ENCODE measurements around the gene CLIC3. TPM values are rescaled to one million over a fixed set of nuclear protein-coding genes. Genes with fewer than 3 reads are reported as not detected.
"Not testable (repeated sequence)": the region's sequence is repeated elsewhere in the genome, so short reads cannot be mapped to it uniquely, and the experiment has no call there.

The CLIC3 gene
- not detected for polyA plus RNA-seq (ENCODE audit: insufficient read length)
- long read RNA-seq, donor 1: 0 reads
- long read RNA-seq, donor 2, partial matches to known transcripts: 0 of 1 reads
- long read RNA-seq, donor 2, other reads (novel, unspliced or antisense): 0 of 1 reads
- long read RNA-seq, donor 3: 0 reads
- long read RNA-seq, donor 4, partial matches to known transcripts: 0 of 1 reads
- long read RNA-seq, donor 4, other reads (novel, unspliced or antisense): 0 of 1 reads
- long read RNA-seq, donor 5, partial matches to known transcripts: 0 of 2 reads
- long read RNA-seq, donor 5, other reads (novel, unspliced or antisense): 0 of 2 reads
- long read RNA-seq, donor 6, partial matches to known transcripts: 0 of 1 reads
- long read RNA-seq, donor 6, other reads (novel, unspliced or antisense): 0 of 1 reads
- long read RNA-seq, donor 7, partial matches to known transcripts: 0 of 2 reads
- long read RNA-seq, donor 7, other reads (novel, unspliced or antisense): 0 of 2 reads
- long read RNA-seq, donor 8: 0 reads

GRCh38 chr9:136996361-136997292, at the start of gene CLIC3:
Gene CLIC3, minus strand, starts transcription at chr9:136996568. Its CDS starts 25 bp downstream, at chr9:136996543.
- no peak for DNase-seq

DNA sequence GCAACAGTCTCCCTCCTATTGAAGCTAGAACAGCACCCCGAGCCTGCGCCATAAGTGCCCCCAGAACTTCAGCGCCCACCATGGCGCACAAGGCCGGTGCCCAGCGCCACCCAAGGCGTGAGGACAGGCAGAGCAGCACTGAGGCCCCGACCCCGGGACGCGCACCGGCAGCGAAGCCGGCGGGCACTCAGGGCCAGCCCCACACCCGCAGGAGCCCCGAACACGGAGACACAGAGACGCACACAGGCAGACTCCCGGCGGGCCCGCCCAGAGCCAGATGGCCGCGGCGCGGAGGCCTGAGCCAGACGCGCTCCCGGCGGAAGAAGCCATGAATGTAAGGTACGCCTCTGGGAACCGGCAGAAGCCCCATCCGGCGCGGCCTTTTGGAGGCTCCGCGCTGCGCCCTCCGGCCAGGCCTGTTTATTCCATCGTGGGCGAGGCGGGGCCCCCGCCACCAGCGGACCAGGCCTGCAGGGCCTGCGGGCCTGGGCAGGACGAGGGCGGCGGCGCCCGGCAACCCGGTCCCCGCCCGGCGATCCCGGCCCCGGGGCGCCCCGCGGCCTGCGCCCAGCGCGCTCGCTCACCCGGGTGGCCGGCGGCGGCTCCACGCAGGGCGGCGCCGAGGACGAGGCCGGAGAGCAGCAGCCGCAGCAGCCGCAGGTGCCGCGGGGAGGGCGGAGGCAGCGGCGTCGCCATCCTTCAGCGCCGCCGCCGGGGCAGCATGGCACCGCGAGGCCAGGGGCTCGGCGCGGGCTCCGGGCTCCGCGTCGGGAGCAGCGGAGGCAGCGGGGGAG, 49.1 kb upstream of the CLIC3 start:
- DNase-seq: no peak

DNA sequence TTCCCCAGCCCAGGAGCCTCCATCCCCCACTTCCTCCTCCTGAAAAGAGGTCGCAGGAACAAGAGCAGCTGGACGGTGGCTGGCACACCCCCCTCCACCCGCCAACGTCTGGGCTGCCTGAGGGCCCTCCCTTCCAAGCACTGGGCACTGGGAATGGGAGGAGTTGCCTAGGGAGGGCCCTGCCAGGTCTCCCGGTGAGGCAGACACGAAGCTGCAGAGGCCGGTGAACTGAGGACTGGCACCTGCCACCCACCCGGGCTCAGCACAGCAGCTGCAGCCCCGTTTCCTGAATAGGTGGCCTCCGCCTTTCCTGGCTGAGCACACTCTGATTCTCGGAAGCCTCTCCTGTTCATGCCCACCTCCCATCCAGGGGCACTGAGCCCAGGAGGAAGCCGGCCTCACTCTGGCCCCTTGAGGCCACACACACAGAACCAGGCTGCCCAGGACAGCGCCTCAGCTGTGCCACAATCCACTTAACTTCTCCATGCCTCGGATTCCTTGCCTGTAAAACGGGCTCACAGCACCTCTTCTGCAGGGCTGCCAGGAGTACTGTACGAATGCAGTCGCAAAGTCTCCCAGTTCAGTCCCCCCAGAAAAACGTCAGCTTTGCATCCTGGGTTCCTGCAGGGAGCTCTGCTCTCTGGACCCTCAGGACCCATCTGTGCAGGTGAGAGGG, 48.3 kb upstream of the CLIC3 start:
- DNase-seq: no peak

- no peak for DNase-seq
Measured at GRCh38 chr9:137044037-137044436, 47.7 kb upstream of the CLIC3 start.

DNA sequence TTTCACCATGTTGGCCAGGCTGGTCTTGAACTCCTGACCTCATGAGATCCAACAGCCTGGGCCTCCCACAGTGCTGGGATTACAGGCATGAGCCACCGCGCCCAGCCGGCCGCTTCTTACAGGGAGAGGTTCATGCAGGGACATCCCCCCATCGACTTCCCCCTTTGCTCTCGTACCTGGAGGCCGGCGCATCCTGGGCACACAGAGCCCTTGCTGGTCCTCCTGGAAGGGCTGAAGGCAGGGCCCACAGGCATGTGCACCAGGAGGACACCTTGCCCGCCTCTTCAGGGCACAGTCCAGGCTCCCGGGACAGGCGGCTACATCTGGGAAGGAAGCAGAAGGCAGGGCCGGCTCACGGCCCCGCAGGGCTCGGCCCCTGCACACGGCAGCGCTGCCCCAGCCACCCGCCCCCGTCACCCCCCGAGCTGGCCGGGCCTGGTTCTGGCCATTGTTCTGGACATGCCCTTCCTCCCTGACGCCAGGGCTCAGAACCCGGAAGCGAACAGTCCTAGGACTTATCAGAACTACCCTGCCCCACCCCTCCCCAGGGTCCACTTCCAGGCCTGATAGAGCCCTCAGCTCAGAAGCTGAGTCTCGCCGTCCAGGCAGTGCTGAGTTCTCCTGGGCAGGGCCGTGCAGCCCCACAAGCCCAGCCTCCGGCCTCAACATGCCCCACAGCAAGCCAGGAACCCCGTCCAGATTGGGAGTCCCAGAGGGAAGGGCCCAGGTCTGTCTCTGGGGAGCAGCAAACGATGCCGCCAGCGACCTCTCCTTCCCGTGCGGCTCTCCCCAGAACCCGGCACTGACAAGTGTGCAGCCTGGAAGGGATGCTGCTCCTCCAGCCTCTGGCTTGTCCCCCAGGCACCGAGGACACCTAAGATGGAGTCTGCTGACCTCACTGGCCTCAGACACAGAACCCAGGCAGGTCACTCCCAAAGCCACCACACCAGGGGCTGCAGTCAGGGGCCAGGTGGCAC, 46.7 kb upstream of the CLIC3 start:
- DNase-seq: no peak

GRCh38 chr9:137041124-137041523, 44.8 kb upstream of the CLIC3 start:
- DNase-seq: no peak

- no peak for DNase-seq
Measured at GRCh38 chr9:137040568-137040967, 44.2 kb upstream of the CLIC3 start.

GRCh38 chr9:137039611-137040366, 43.4 kb upstream of the CLIC3 start:
- no peak for DNase-seq

- no peak for DNase-seq
Measured at GRCh38 chr9:137038916-137039315, 42.5 kb upstream of the CLIC3 start.

DNA sequence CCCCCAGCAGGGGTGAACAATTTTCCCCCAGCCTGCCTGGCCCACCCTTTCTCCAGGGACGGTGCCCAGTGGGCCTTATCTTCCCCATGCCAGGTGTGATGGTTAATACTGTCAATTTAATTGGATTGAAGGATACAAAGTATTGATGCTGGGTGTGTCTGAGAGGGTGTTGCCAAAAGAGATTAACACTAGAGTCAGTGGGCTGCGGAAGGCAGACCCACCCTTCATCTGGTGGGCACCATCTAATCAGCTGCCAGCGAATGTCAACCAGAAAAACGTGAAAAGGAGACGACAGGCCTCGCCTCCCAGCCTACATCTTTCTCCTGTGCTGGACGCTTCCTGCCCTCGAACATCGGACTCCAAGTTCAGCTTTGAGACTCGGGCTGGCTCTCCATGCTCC, 41.1 kb upstream of the CLIC3 start:
- no peak for DNase-seq

- no peak for DNase-seq
Measured at GRCh38 chr9:137037035-137037434, 40.7 kb upstream of the CLIC3 start.

GRCh38 chr9:137035937-137036336, 39.6 kb upstream of the CLIC3 start:
- no peak for DNase-seq

DNA sequence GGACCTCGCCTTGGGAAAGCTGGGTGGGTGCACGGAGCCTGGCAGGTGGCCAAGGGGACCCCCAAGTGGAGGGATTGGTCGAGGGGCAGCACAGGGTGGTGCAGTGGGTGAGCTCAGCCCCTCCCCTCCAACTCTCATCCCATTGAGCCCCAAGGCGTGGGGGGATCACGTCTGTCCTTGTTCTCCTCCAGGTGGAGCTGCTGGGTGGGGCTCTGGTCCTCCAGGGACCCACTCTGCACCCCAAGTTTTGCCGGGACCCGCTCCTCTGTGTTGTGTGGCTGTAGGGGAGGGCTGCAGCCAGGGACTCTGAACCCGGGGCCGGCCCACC, 39.1 kb upstream of the CLIC3 start:
- no peak for DNase-seq

DNA sequence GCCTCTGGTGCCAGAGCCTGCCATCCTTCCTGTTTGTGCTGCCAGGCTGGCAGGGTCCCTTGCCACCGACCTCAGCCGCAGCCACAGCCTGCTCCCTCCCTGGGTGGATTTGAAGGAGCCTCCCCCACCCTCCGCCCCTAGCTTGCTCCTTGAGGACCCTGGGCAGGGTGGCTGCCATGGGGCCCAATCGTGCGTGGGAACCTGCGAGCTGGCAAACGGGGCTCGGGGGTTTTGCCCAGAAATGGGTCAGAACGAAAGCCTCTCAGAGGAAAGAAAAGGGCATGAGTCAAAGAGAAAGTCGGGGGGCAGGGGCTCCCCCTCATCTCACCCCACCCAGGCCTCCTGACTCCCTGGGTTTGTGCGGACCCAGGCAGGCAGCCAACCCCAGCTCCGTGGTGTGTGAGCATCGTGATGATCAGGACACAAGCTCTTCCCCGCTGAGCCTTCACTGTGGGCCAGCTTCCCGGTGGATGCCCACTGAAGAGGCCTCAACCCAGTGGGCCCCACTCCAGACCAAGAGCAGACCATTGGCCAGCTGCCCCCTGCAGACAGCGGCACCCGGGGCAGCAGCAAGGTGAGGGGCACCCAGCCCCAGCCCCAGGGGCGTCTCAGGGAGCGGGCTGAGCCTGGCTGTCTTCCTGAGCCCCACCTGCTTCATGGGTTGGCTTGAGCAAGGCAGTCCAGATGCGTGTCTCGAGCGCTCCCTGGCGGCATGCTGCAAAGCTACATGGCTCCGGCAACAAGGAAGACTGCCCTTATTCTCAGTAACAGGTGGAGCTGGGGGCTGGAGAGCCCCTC, 38.5 kb upstream of the CLIC3 start:
- DNase-seq: no peak

- no peak for DNase-seq
Measured at GRCh38 chr9:137034039-137034708, 37.8 kb upstream of the CLIC3 start.

GRCh38 chr9:137033481-137033880, 37.1 kb upstream of the CLIC3 start:
- DNase-seq: not testable (repeated sequence)

DNA sequence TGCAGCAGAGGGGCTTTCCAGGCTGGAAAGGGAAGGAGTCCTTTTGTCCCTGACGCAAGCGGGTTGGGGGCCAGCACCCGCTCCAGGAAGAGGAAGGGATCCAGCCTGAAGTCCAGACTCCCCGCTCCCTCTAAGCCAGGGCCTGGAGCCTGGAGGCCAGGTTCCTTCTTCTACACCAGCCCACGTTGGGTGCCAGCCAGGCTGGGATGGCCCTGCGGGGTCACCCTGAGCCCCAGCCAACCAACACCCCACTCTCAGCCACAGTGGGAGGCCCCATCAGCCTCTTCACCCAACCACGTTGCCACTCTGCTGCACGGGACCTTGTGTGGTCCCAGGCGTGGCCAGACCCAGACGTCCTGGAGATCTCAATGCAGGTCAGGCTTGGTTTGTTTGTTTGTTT, 36.5 kb upstream of the CLIC3 start:
- DNase-seq: no peak

All from left kidney (tissue), 8 donors.